ENCODE data around the gene CD74.

- TF ChIP-seq SP1 (IDR thresholded peaks at IDR 0.05) (no peak), TAF1 (conservative IDR thresholded peaks at IDR 0.05) (no peak)
Measured at GRCh38 chr5:150402901-150403342, 9.8 kb downstream of the CD74 start.
